K562 (cell line): ENCODE results near the gene TMEM243. TPM values are rescaled to one million over a fixed set of nuclear protein-coding genes. Genes with fewer than 3 reads are reported as not detected.

ENCODE experiments used
- ATAC-seq: fragments of 200-7000 bp; cut with Tn5 transposase; 3 replicates; pipeline ENCODE4 v1.9.1; 2020; ENCODE audit warnings: moderate library complexity
- BruUV-seq: library from RNA; stranded (reverse); fragments of 400-500 nt; replicated peaks from 2 replicates; lab custom pipeline; 2021; lab: Mats Ljungman, UMichigan
- CTCF ChIA-PET: fragments of 300-600 bp; formaldehyde crosslinking; extraction: SDS; loops from one replicate; lab custom pipeline; 2021; ENCODE audit warnings: low intra/inter-chr PET ratio; lab: Yijun Ruan, JAX
- POLR2A ChIA-PET: fragments of 300-600, 350-650 bp; sonication (Branson Sonifier 250); formaldehyde crosslinking; extraction: SDS; loops from one replicate; lab custom pipeline; 2021; ENCODE audit warnings: antibody characterized with exemption, inconsistent platforms; lab: Yijun Ruan, JAX
- DNase-seq, 4 experiments: peaks; one replicate each; pipeline versions ENCODE4 v3.0.0 to v3.0.0-alpha.2; 2011 to 2018; ENCODE audit warnings: low spot score in 3 of 4, mixed read lengths in 3 of 4; ENCODE audit errors: extremely low read depth in 1 of 4
- FAIRE-seq: peaks from 2 replicates; lab custom pipeline; 2011; peaks lifted over from hg19 to GRCh38; lab: Jason Lieb, UNC
- H2AFZ ChIP-seq: 2 replicates; pipeline ENCODE4 v1.6.0; 2011; ENCODE audit warnings: low read depth, low read length, control low read depth, inconsistent platforms
- H3K27ac ChIP-seq: fragments of 200-600 bp; 3 replicates; pipeline ENCODE4 v1.8.0; 2011; ENCODE audit warnings: low read depth, mild to moderate bottlenecking, control low read depth, inconsistent platforms, low read length, moderate library complexity, mixed read lengths; ENCODE audit errors: extremely low read depth
- H3K27me3 ChIP-seq, 2 experiments: fragments of 300-600 bp in 1 of 2; 2 replicates in 1 of 2; 3 replicates in 1 of 2; pipeline versions ENCODE4 v1.6.0 to v1.8.0; 2011; ENCODE audit warnings: inconsistent platforms in 2 of 2, low read length in 2 of 2, mild to moderate bottlenecking in 1 of 2, mixed read lengths in 1 of 2, moderate library complexity in 1 of 2; ENCODE audit not compliant: control insufficient read depth in 2 of 2, insufficient read depth in 2 of 2
- H3K36me3 ChIP-seq: fragments of 300-600 bp; 3 replicates; pipeline ENCODE4 v1.8.0; 2011; ENCODE audit warnings: mild to moderate bottlenecking, low read length, inconsistent platforms; ENCODE audit not compliant: control insufficient read depth, insufficient read depth
- H3K4me1 ChIP-seq, 2 experiments: fragments of 200-600 bp in 1 of 2; replicated peaks in 1 of 2; 2 replicates in 1 of 2; 3 replicates in 1 of 2; pipeline versions ENCODE4 v1.5.1 to v1.8.0; 2011; ENCODE audit warnings: inconsistent platforms in 2 of 2, low read length in 2 of 2, mild to moderate bottlenecking in 1 of 2, mixed read lengths in 1 of 2, moderate library complexity in 1 of 2; ENCODE audit not compliant: control insufficient read depth in 2 of 2, insufficient read depth in 2 of 2
- H3K4me2 ChIP-seq: 2 replicates; pipeline ENCODE4 v1.6.1; 2011; ENCODE audit warnings: low read length, control low read depth, inconsistent platforms, mixed read lengths; ENCODE audit not compliant: insufficient read depth
- H3K4me3 ChIP-seq: fragments of 200-600 bp; sonication (generic), shearing (Covaris generic); 2 replicates; pipeline ENCODE4 v1.5.1; 2016; ENCODE audit warnings: control low read depth, inconsistent platforms
- H3K79me2 ChIP-seq: fragments of 200-600 bp; 3 replicates; pipeline ENCODE4 v1.8.0; 2011; ENCODE audit warnings: low read length, inconsistent platforms; ENCODE audit not compliant: control insufficient read depth, insufficient read depth
- H3K9ac ChIP-seq, 2 experiments: 2 replicates each; pipeline versions ENCODE4 v1.6.0 to v1.6.1; 2011; ENCODE audit warnings: low read depth in 2 of 2, low read length in 2 of 2, control low read depth in 1 of 2, inconsistent platforms in 1 of 2, mild to moderate bottlenecking in 1 of 2, mixed read lengths in 1 of 2; ENCODE audit not compliant: insufficient read depth in 1 of 2
- H3K9me1 ChIP-seq: one replicate; pipeline ENCODE4 v1.6.0; 2011; ENCODE audit warnings: inconsistent platforms, mild to moderate bottlenecking, low read length, moderate library complexity; ENCODE audit not compliant: control insufficient read depth, insufficient read depth
- H3K9me3 ChIP-seq: replicated peaks from 2 replicates; pipeline ENCODE4 v1.5.1; 2011; ENCODE audit warnings: low read depth, low read length, inconsistent platforms; ENCODE audit not compliant: control insufficient read depth, insufficient read depth
- H4K20me1 ChIP-seq: replicated peaks from 2 replicates; pipeline ENCODE4 v1.6.1; 2011; ENCODE audit warnings: low read length, inconsistent platforms, mixed read lengths; ENCODE audit not compliant: control insufficient read depth, insufficient read depth
- EGR1 ChIP-seq: fragments of 450-650 bp; conservative IDR thresholded peaks from 2 replicates; pipeline ENCODE4 v1.6.1; 2017; ENCODE audit warnings: mild to moderate bottlenecking
- NFYB ChIP-seq: IDR thresholded peaks from 2 replicates; pipeline ENCODE4 v1.6.1; 2011; ENCODE audit warnings: mild to moderate bottlenecking, moderate library complexity; ENCODE audit not compliant: insufficient read length; ENCODE audit errors: extremely low read depth
- SAP30 ChIP-seq: fragments of 200-600 bp; sonication (generic); IDR thresholded peaks from 2 replicates; pipeline ENCODE4 v1.6.1; 2012; ENCODE audit warnings: borderline replicate concordance, low read depth, mild to moderate bottlenecking, moderate library complexity, low read length, control low read depth, inconsistent platforms; ENCODE audit not compliant: insufficient read depth, poor library complexity, severe bottlenecking
- STAT5B ChIP-seq: fragments of 250-450 bp; sonication (Bioruptor Pico); IDR thresholded peaks from 2 replicates; pipeline ENCODE4 v1.8.0; 2021; ENCODE audit warnings: mild to moderate bottlenecking, inconsistent platforms
- ZBTB34 ChIP-seq: fragments of 250-450 bp; sonication (Bioruptor Pico); IDR thresholded peaks from 2 replicates; pipeline ENCODE4 v1.8.0; 2021; ENCODE audit warnings: mild to moderate bottlenecking, moderate library complexity
- ZFP1 ChIP-seq: fragments of 450-650 bp; formaldehyde crosslinking; IDR thresholded peaks from 2 replicates; pipeline ENCODE4 v1.4.0; 2020; ENCODE audit warnings: mild to moderate bottlenecking, mixed read lengths
- WGBS: fragments of 100-300 bp; shearing (Covaris generic); methylation state at CpG from one replicate; pipeline ENCODE4 v1.1.6; 2016; ENCODE audit warnings: low coverage, mixed read lengths; ENCODE audit not compliant: insufficient coverage; ENCODE audit errors: missing lambda C conversion rate; 5-methylcytosine and 5-hydroxymethylcytosine counted together
- in situ Hi-C: fragments of 300-500 bp; cut with MboI; formaldehyde crosslinking; loops from 4 replicates; pipeline ENCODE4 v1.15.0; 2018; ENCODE audit warnings: inconsistent platforms, mixed read lengths
- intact Hi-C: fragments of 100-400 bp; cut with micrococcal nuclease; formaldehyde crosslinking; loops from 2 replicates; pipeline ENCODE4 v1.14.2; 2022
- polyA plus RNA-seq, 8 experiments: library from polyadenylated mRNA; depleted of rRNA in 4 of 8; stranded (reverse) in 5 of 8; unstranded in 3 of 8; fragments of >200 nt; fragmentation: Nextera tagmentation in 2 of 8; fragmentation: Illumina TruSeq in 1 of 8; extraction: Ambion mirVana in 2 of 8; extraction: Trizol in 1 of 8; gene quantifications; 2 replicates each; pipeline versions ENCODE4 v1.2.1 to v1.2.3, GENCODE V29; 2011 to 2014; ENCODE audit warnings: inconsistent platforms in 1 of 8, missing spikeins in 1 of 8
- total RNA-seq, 7 experiments: library from RNA; depleted of rRNA in 6 of 7; stranded (reverse); fragments of >200 nt in 6 of 7; fragmentation: Illumina TruSeq in 2 of 7; extraction: Trizol in 2 of 7; gene quantifications; 2 replicates each; pipeline versions ENCODE4 v1.2.1 to v1.2.3, GENCODE V29; 2011 to 2021; ENCODE audit warnings: low replicate concordance in 1 of 7

TMEM243 gene
- total and polyA plus RNA-seq, 9 of the 15 experiments (the other 6 are each of a cell fraction or from before 2014, with no cell fraction given) = 3.9 to 8.6 (median 6.1) TPM

GRCh38 chr7:87213811-87214210 is 5.7 kb downstream of the TMEM243 start:
- FAIRE-seq = no peak
- TF ChIP-seq NFYB (no peak), SAP30 (no peak), EGR1 (0 out of 2 replicates have a peak, but pooled peaks have one; percentile 41), ZFP1 (CRISPR knock-in tag) (no peak), STAT5B (CRISPR knock-in tag) (no peak), ZBTB34 (no peak)
- Histone ChIP-seq H3K27ac (no peak overlapping the region), H3K9me1 (no peaks in the 10 kb centered on the region), H3K9ac (no peak overlapping the region), H3K9me3 (no peaks in the 10 kb centered on the region), H3K4me2 (no peak overlapping the region), H2AFZ (peak overlapping the region; percentile 46; the same call in 1 of the 2 replicates), H3K27me3 (no peaks in the 10 kb centered on the region), H3K36me3 (no peaks in the 10 kb centered on the region), H3K79me2 (no peaks in the 10 kb centered on the region), H4K20me1 (no peaks in the 10 kb centered on the region), H3K4me3 (no peak overlapping the region), H3K4me1 (peaks cover 0 to 3% of the 10 kb centered on the region in 2 experiments; a peak in 3 of 5 replicates)
- in situ Hi-C loops (no loop called here), intact Hi-C loops (loop anchor here (10.0 kb wide), 1 partner anchor 661 kb away; the partner anchor contains the start of genes DBF4 and SLC25A40)
- no peak for ATAC-seq
- POLR2A ChIA-PET = interaction anchor here (1.2 to 1.4 kb wide), 3 partner anchors 10 to 62 kb away, joined by 3 to 4 read pairs (median 3); partner anchors contain the start of gene DMTF1
- CTCF ChIA-PET = no interaction called here
- BruUV-seq = no TSS peak
- no peak for DNase-seq
- 6% methylated on average over 2 of the region's 2 CpGs for WGBS
